HG02870 (cell line): ENCODE data around the gene GPATCH2L.

Source experiments
- ATAC-seq: cut with Tn5 transposase; IDR thresholded peaks from one replicate; pipeline ENCODE4 v1.9.1; 2021; ENCODE audit warnings: mild to moderate bottlenecking, moderate library complexity; ENCODE audit not compliant: unreplicated experiment

GPATCH2L gene

GRCh38 chr14:76252471-76252870, 100.7 kb downstream of the GPATCH2L start:
- no peak for ATAC-seq

GRCh38 chr14:76253111-76253510, 101.4 kb downstream of the GPATCH2L start:
- no peak for ATAC-seq

- no peak for ATAC-seq
Measured at GRCh38 chr14:76256545-76256944, 104.8 kb downstream of the GPATCH2L start.

GRCh38 chr14:76257111-76257803, 105.5 kb downstream of the GPATCH2L start:
- no peak for ATAC-seq

GRCh38 chr14:76257842-76258397, 106.2 kb downstream of the GPATCH2L start:
- ATAC-seq, result no peak

GRCh38 chr14:76259029-76259735, 107.5 kb downstream of the GPATCH2L start:
- ATAC-seq, result no peak

- no peak for ATAC-seq
Measured at GRCh38 chr14:76260749-76261148, 109.0 kb downstream of the GPATCH2L start.

- ATAC-seq, result no peak
Measured at GRCh38 chr14:76261371-76261811, 109.7 kb downstream of the GPATCH2L start.

GRCh38 chr14:76262641-76263040, 110.9 kb downstream of the GPATCH2L start:
- ATAC-seq, result no peak
